HG02943 (cell line): ENCODE results near the gene CHDH.

Experiments used
- ATAC-seq: cut with Tn5 transposase; IDR thresholded peaks from one replicate; pipeline ENCODE4 v1.9.1; 2021; ENCODE audit warnings: mild to moderate bottlenecking, low read depth, moderate library complexity; ENCODE audit not compliant: unreplicated experiment

CHDH gene

GRCh38 chr3:53829605-53830004 lies 16.6 kb downstream of the CHDH start:
- no peak for ATAC-seq

GRCh38 chr3:53828581-53828980 lies 17.6 kb downstream of the CHDH start:
- no peak for ATAC-seq

- no peak for ATAC-seq
Measured at GRCh38 chr3:53826048-53826447, 20.2 kb downstream of the CHDH start.

DNA sequence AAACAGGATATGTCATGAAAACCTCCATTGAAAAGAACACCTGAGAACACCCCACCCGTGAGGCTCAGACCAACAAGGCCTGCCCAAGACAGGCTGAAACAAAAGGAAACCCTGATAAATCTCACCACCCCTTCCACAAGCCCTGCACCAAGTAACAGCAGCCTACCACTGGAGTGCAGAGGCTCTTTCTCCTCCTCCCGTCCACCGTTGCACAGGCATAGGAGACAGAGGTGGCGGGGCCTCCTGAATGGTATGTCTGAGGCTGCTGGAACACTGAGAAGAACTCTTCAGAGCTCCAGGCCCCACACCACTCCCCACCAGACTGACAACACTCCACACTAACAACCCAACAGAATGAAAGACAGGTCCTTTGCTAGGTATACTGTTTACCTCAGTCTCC lies 21.4 kb downstream of the CHDH start:
- ATAC-seq, result no peak

GRCh38 chr3:53823956-53824657 lies 22.1 kb downstream of the CHDH start:
- ATAC-seq, result no peak

DNA sequence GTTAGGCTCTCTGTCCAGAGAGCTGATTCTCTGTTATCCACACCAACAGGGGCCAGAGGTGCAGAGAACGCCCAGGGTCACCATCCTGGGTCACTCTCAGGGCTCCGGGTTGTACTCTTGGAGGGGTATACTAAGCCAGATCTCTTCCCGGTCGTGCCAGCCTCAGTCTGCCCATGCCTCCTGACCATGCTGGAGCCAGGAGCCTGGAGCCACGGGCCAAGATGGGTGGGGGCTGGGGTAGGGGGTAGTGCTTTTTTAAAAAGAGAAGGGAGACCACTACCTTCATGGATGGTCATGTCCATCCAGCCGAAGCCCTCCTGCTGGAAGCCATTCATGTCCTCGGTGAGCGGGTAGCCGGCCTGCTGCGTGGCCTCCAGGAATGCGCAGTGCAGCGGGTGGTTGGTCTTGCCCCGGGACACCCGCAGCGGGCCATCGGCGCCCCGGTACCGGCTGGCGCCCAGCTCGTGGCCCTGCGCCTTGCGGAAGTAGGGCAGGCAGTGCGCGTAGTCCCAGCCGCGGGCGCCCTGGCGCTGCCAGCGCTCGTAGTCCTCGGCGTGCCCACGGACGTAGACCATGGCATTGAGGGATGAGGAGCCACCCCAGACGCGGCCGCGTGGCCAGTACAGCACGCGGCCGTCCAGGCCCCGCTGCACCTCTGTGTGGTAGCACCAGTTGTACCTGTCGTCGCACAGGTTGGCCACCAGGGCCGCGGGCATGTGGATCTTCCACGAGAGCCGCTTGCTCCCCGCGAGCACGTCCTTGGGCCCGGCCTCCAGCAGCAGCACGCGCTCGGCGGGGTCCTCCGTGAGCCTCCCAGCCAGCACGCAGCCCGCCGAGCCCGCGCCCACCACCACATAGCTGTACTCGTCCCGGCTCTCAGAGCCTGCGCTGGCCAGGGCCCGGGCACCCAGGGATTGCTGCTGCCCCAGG lies 22.9 kb downstream of the CHDH start:
- ATAC-seq, result no peak

GRCh38 chr3:53822331-53822741 lies 23.9 kb downstream of the CHDH start:
- no peak for ATAC-seq

DNA sequence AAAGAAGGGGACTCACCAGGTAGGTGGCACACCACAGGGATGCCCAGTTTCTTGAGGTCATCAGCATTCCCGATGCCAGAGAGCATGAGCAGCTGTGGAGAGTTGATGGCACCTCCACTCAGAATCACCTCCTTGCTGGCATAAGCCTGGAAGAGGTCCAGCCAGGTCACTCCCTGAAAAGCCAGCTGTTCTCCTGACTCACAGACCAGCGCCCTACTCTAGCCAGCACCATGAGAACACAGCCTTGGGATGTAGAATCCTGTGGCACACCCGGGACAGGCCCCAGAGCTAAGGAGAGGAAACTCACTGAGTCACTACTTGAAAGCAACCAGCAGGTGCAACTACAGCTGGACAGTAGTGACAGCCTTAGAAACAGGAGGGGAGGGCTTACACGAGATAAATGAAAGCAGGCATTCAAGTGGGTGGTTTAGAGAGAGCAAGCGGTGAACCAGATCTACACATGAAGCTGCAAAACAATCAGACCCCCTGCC lies 24.5 kb downstream of the CHDH start:
- no peak for ATAC-seq

DNA sequence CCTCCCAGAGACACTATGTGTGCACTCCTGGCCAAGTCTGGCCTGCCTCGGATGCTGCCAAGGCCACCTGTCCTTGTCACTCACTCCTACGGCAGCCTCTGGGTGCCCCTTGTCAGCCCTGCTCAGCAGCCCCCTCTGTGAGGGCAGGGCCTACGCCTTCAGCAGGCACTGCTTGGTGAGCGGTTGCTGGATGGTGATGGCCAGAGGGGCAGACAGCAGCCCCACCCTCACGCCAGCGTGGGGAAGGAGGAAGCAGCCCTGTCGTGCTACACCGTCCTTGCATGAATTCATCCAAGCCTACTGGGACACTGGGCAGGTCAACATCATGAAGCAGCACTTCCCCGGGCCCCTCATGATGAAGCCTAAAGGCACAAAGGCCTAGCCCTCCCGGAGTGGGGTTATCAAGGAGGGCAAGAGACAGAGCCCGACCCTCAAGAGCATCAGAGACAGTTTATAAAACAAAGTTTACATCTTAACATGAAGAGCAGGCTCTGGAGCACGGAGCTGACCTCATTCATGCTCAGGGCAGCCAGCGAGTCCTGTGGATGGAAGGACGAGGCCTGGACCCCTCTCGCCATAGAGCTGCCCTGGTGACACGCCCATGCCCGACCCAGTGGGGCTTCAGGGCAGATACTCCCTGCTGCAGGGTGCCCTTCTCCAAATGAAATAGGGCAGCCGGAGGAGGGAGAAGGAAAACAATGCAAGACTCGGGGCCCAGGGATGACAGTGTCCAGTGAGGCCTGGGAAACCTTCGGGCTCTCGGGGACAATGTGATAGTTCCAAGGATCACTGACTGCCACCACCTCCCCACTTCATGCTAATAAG lies 25.3 kb downstream of the CHDH start:
- no peak for ATAC-seq

DNA sequence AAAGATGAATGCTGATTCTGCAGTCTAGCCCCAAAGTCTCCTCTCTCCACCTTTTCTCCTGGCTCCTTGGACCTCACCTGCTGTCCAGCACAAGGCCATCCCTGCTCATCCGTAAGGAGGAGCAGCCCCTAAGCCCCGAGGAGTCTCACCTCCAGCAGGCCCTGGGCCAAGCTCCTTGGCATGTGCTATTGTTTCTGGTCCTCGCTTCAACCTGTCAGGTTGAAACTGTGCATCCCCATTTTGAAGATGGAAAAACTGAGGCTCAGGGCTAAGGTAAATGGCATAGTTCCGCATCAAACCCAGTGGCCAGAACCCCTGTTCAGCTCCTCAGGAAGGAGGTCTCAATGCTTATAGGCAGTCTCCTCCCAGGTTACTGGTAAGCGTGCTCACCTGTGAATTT lies 26.1 kb downstream of the CHDH start:
- no peak for ATAC-seq

GRCh38 chr3:53819163-53819868 lies 26.9 kb downstream of the CHDH start:
- no peak for ATAC-seq

GRCh38 chr3:53818221-53819162 lies 27.7 kb downstream of the CHDH start:
- no peak for ATAC-seq

DNA sequence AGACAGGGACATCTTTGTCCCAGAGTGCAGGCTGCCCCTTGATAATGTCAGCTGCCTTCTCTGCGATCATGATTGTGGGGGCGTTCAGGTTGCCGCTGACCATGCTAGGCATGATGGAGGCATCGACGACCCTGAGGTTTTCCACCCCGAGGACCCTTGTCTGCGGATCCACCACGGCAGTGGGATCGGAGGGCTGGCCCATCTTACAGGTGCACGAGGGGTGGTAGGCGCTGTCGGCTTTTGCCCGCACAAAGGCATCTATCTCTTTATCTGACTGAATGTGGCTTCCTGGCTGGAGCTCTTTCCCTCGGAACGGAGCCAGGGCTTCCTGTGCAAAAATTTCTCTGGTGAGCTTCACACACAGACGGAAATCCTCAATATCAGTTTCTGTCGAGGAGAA lies 28.4 kb downstream of the CHDH start:
- no peak for ATAC-seq

DNA sequence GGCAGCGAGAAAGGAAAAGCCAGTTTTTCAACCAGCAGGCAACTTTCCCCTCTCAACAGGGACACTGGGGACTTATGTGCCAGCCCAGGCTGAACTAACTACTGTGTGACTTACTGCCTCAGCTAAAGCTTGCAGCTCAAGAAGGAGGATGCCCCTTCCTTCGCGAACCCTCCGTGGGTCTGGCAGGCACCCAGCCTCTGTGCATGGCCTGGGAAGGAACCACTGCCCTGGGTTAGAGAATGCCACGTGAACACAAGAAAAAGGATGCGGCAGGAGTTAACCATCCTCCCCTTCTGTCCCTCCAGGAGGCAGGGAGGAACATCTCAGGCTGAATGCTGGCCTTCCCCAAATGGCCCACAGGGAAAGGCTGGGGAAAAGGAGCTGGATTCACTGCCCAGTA lies 29.0 kb downstream of the CHDH start:
- no peak for ATAC-seq

- no peak for ATAC-seq
Measured at GRCh38 chr3:53816425-53816824, 29.8 kb downstream of the CHDH start.

GRCh38 chr3:53815651-53816050 lies 30.6 kb downstream of the CHDH start:
- no peak for ATAC-seq

DNA sequence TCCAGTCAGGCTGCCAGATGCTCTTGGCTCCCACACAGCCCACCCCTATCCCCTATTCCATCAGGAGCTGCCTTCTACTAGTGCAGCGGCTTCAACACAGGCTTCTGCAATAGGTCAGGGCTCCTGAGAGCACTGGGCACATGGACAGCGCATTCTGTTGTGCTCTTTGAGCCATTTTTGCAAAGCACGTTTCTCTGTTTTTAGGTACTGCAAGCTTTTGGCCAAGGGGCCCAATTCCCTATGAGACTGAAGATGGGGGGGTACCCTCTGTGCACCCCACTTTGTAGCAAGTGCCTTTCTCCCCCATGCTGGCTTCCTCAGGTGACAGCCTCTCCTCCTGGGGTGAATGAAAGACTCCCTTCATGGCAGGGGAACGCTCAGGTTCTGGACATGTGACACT lies 31.2 kb downstream of the CHDH start:
- ATAC-seq, result no peak

DNA sequence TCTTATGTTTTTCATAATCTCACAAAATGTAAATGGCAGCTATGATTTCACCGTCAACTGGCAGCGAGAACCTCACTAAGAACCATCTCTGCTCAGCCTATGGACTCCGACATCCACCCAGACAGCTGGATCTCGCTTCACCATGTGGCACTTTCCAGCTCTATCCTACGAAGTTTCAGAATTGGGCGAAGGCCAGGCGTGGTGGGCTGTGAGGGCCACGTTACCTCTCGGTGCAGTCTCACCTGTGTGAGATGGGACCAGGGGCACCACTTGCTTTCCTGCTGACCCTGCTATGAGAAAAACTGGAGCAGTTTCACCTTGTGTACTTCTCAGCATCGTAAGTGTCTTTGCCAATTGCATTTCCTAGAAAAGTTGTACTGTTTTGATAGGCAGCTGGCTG lies 32.3 kb downstream of the CHDH start:
- no peak for ATAC-seq

DNA sequence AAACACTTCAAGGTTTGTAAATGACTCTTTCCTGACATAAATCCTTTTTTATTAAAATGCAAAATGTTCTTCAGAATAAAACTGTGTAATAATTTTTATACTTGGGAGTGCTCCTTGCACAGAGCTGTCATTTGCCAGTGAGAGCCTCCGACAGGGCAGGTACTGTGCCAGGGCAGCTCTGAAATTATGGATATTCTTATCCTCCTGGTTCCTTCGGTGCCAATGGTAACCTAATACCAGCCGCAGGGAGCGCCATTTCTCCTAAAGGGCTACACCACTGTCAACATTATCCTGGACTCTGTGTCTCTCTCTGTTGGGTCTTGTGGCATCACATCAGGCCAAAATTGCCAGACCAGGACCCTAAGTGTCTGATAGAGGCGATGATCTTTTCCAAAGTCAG lies 33.0 kb downstream of the CHDH start:
- ATAC-seq, result no peak
